Peyer's patch (tissue), 4 donors: Measurements from ENCODE around the gene TMCO4.

Experiments used
- POLR2A ChIP-seq, 2 donors: fragments of 450-650 bp; IDR thresholded peaks; one replicate each; pipeline ENCODE4 v1.5.1; 2017; ENCODE audit warnings: antibody characterized with exemption in 2 of 2, mild to moderate bottlenecking in 2 of 2, moderate library complexity in 2 of 2
- TF ChIP-seq, protein P1 (sequence below), 6 experiments: fragments of 450-650 bp in 4 of 6; fragments of 200-600 bp in 2 of 6; sonication (generic) in 1 of 6; IDR thresholded peaks; one replicate each; pipeline ENCODE4 v1.5.1; 2017 to 2019; ENCODE audit warnings: antibody characterized with exemption in 6 of 6, mild to moderate bottlenecking in 3 of 6, moderate library complexity in 1 of 6

DNA sequence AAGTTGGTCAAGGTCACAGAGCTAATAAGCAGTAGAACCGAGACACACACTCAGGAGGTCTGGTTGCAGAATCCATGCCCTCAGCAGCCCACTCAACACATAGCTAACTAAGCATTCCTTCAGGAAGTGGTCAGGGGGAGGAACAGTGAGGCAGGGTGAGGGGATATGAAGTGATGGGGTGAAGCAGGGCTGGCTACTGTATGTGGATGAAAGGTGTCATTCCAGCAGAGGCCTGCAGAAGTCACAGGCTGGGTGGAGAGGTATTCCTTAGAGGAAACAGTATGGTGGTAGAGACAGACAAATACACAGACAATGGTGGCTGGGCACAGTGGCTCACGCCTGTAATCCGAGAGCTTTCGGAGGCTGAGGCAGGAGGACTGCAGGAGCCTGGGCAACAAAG lies 14.1 kb downstream of the TMCO4 start:
- TF ChIP-seq, protein P1, sequence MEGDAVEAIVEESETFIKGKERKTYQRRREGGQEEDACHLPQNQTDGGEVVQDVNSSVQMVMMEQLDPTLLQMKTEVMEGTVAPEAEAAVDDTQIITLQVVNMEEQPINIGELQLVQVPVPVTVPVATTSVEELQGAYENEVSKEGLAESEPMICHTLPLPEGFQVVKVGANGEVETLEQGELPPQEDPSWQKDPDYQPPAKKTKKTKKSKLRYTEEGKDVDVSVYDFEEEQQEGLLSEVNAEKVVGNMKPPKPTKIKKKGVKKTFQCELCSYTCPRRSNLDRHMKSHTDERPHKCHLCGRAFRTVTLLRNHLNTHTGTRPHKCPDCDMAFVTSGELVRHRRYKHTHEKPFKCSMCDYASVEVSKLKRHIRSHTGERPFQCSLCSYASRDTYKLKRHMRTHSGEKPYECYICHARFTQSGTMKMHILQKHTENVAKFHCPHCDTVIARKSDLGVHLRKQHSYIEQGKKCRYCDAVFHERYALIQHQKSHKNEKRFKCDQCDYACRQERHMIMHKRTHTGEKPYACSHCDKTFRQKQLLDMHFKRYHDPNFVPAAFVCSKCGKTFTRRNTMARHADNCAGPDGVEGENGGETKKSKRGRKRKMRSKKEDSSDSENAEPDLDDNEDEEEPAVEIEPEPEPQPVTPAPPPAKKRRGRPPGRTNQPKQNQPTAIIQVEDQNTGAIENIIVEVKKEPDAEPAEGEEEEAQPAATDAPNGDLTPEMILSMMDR (IDR thresholded peaks at IDR 0.05): no peak
- no peak for TF ChIP-seq POLR2A (IDR thresholded peaks at IDR 0.05)
